ENCODE measurements around the gene DRD1.

DRD1 gene

GRCh38 chr5:175485631-175486030, 41.6 kb upstream of the DRD1 start:
- TF ChIP-seq CTCF (IDR thresholded peaks at IDR 0.05; ENCODE audit: low read length, missing control alignments), result no peak

GRCh38 chr5:175484829-175485228, 40.8 kb upstream of the DRD1 start:
- H3K4me3 ChIP-seq (replicated peaks; ENCODE audit: low read depth, low read length), result no peak overlapping the region
- no peak for TF ChIP-seq CTCF (IDR thresholded peaks at IDR 0.05; ENCODE audit: low read length, missing control alignments)
- no peak for DNase-seq (ENCODE audit: low read depth)

More at GRCh38 chr5:175485631-175486030, 41.6 kb upstream of the DRD1 start:
- no peak for DNase-seq (ENCODE audit: low read depth)
- no peak overlapping the region for H3K4me3 ChIP-seq (replicated peaks; ENCODE audit: low read depth, low read length)

- no peak overlapping the region for H3K4me3 ChIP-seq (replicated peaks; ENCODE audit: low read depth, low read length)
- no peak for DNase-seq (ENCODE audit: low read depth)
- TF ChIP-seq CTCF (IDR thresholded peaks at IDR 0.05; ENCODE audit: low read length, missing control alignments), result no peak
These were observed 40.3 kb upstream of the DRD1 start for GRCh38 chr5:175484322-175484721.

- H3K4me3 ChIP-seq (replicated peaks; ENCODE audit: low read depth, low read length), result no peak overlapping the region
- TF ChIP-seq CTCF (IDR thresholded peaks at IDR 0.05; ENCODE audit: low read length, missing control alignments), result no peak
- DNase-seq (ENCODE audit: low read depth), result no peak
These were observed 39.4 kb upstream of the DRD1 start for GRCh38 chr5:175483337-175483736.

- DNase-seq (ENCODE audit: low read depth), result no peak
- TF ChIP-seq CTCF (IDR thresholded peaks at IDR 0.05; ENCODE audit: low read length, missing control alignments), result no peak
- H3K4me3 ChIP-seq (replicated peaks; ENCODE audit: low read depth, low read length), result peak overlapping the region; percentile 89
These were observed 35.3 kb upstream of the DRD1 start for GRCh38 chr5:175479125-175479881.

GRCh38 chr5:175478384-175479124, 34.6 kb upstream of the DRD1 start, which contains the start of gene SFXN1:
SFXN1 (plus strand) TSS chr5:175478560; CDS start chr5:175492104, 13,544 bp downstream.
- TF ChIP-seq CTCF (IDR thresholded peaks at IDR 0.05; ENCODE audit: low read length, missing control alignments), result no peak
- peak; percentile 68 for DNase-seq (ENCODE audit: low read depth)
- H3K4me3 ChIP-seq (replicated peaks; ENCODE audit: low read depth, low read length), result peak within 1 kb of the TSS; percentile 89
